ENCODE results near the gene PDIK1L. TPM values are rescaled to one million over a fixed set of nuclear protein-coding genes. Genes with fewer than 3 reads are reported as not detected.
"Not testable (repeated sequence)": the region's sequence is repeated elsewhere in the genome, so short reads cannot be mapped to it uniquely, and the experiment has no call there.

Gene PDIK1L
- total RNA-seq, 1 donor from 2014 or later, result 4.0 TPM

- peak; percentile 85 for ATAC-seq (ENCODE audit: poor library complexity)
- intact Hi-C loops (cut with DNase I), result no loop called here
- no peak for DNase-seq
Measured at GRCh38 chr1:26083208-26083607, 28.4 kb upstream of the PDIK1L start.

GRCh38 chr1:26084091-26084561 is 27.5 kb upstream of the PDIK1L start:
- DNase-seq (peak; percentile 58), ATAC-seq (ENCODE audit: poor library complexity) (peak; percentile 80)
- intact Hi-C loops (cut with DNase I), result no loop called here

GRCh38 chr1:26084844-26085243 is 26.8 kb upstream of the PDIK1L start:
- ATAC-seq (ENCODE audit: poor library complexity) (no peak), DNase-seq (no peak)
- intact Hi-C loops (cut with DNase I), result no loop called here

DNA sequence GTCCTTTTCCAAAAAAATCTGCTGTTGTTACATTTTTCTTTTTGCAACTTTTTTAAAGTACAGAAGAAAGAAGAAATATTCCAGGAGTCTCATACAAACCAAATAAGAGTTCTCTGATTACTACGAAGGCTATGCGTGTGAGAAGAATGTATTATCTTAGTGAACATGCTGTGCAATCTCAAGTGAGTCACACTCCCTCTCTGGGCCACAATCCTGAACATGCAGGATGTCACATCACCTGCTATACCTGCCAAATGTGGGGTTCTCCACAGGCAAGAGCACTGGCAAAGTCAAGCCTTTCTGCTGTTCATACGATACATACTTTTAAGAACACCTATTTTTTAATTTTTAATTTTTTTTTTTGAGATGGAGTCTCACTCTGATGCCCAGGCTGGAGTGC is 22.5 kb upstream of the PDIK1L start:
- ATAC-seq (ENCODE audit: poor library complexity), result no peak
- DNase-seq, result no peak
- intact Hi-C loops (cut with DNase I), result no loop called here

- ATAC-seq (ENCODE audit: poor library complexity) (no peak), DNase-seq (no peak)
- intact Hi-C loops (cut with DNase I), result no loop called here
Measured at GRCh38 chr1:26090893-26091292, 20.7 kb upstream of the PDIK1L start.

GRCh38 chr1:26092422-26092821 is 19.2 kb upstream of the PDIK1L start:
- ATAC-seq (ENCODE audit: poor library complexity), result no peak
- intact Hi-C loops (cut with DNase I), result no loop called here
- DNase-seq, result no peak

- DNase-seq; intact Hi-C loops (cut with DNase I): not testable (repeated sequence)
- peak; percentile 42 for ATAC-seq (ENCODE audit: poor library complexity)
Measured at GRCh38 chr1:26093569-26093968, 18.1 kb upstream of the PDIK1L start.

DNA sequence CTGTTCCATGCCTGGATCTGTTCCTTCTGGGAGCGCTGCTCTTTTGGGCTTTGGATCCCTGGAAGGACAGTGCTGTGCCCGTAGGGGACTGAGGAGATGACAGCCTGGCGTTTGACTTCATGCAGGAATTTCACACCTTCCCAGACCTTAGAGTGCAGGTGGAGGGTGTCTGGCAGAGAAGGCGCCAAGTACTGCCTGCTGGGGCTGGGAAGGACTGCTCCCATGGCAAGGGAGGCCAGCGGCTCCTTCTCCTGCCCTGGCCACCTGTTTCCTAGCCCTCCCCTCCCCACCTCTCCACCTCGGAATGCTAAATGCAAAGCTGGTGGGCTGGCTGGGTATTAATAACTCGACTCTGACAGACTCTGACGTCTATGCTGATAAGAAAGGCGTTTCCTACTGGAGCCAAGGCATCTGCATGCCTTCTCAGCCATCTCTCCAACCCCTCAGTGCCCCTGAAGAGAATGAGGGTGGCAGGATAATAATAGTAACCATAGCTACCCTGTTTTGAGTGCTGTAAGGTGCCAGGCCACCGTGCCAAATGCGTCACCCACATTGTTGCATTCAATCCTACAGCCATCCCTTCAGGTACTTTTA is 17.5 kb upstream of the PDIK1L start:
- ATAC-seq (ENCODE audit: poor library complexity), result peak; percentile 92
- intact Hi-C loops (cut with DNase I), result no loop called here
- peak; percentile 77 for DNase-seq

GRCh38 chr1:26094677-26095383 is 16.8 kb upstream of the PDIK1L start:
- ATAC-seq (ENCODE audit: poor library complexity), result peak; percentile 70
- intact Hi-C loops (cut with DNase I), result no loop called here
- DNase-seq, result peak; percentile 74

DNA sequence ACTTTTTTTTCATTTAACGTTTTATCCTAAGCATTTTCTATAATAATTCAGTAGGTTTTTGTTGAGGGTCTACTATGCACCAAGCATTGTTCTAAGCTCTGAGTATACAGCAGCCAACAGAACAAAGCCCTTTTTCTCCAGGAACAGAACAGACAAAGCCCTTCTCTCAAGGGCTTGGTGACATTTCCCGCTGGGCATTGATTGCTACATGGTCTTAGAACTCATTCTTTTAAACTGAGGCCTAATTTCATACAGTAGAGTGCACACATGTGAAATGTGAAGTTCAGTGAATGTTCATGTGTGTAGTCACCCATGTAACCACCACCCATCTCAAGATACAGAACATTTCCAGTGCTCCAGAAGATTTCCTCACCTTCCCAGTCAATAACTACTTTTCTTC is 15.2 kb upstream of the PDIK1L start:
- ATAC-seq (ENCODE audit: poor library complexity) (no peak), DNase-seq (no peak)
- intact Hi-C loops (cut with DNase I), result no loop called here

- ATAC-seq (ENCODE audit: poor library complexity) (no peak), DNase-seq (no peak)
- intact Hi-C loops (cut with DNase I), result no loop called here
Measured at GRCh38 chr1:26097696-26098095, 13.9 kb upstream of the PDIK1L start.

GRCh38 chr1:26098602-26099001 is 13.0 kb upstream of the PDIK1L start:
- DNase-seq, result no peak
- intact Hi-C loops (cut with DNase I), result no loop called here
- ATAC-seq (ENCODE audit: poor library complexity), result no peak

- intact Hi-C loops (cut with DNase I), result loop anchor here (5.0 to 10.0 kb wide), 3 partner anchors 62 to 225 kb away; partner anchors contain the start of gene CEP85
- ATAC-seq (ENCODE audit: poor library complexity) (no peak), DNase-seq (no peak)
Measured at GRCh38 chr1:26099780-26100179, 11.8 kb upstream of the PDIK1L start.

GRCh38 chr1:26100204-26100603 is 11.4 kb upstream of the PDIK1L start:
- DNase-seq; ATAC-seq (ENCODE audit: poor library complexity): not testable (repeated sequence)
- intact Hi-C loops (cut with DNase I), result loop anchor here (5.0 to 10.0 kb wide), 3 partner anchors 63 to 225 kb away; partner anchors contain the start of gene CEP85

GRCh38 chr1:26102119-26102518 is 9.5 kb upstream of the PDIK1L start:
- ATAC-seq (ENCODE audit: poor library complexity) (no peak), DNase-seq (no peak)
- intact Hi-C loops (cut with DNase I), result loop anchor here (5.0 to 10.0 kb wide), 3 partner anchors 65 to 223 kb away; partner anchors contain the start of gene CEP85

- intact Hi-C loops (cut with DNase I), result loop anchor here (5.0 to 10.0 kb wide), 3 partner anchors 65 to 222 kb away; partner anchors contain the start of gene CEP85
- no peak for DNase-seq
- ATAC-seq (ENCODE audit: poor library complexity), result no peak
Measured at GRCh38 chr1:26102526-26102925, 9.1 kb upstream of the PDIK1L start.

GRCh38 chr1:26105226-26105548 is 6.4 kb upstream of the PDIK1L start:
- ATAC-seq (ENCODE audit: poor library complexity); DNase-seq: not testable (repeated sequence)
- intact Hi-C loops (cut with DNase I), result loop anchor here (2.0 to 10.0 kb wide), 3 partner anchors 40 to 312 kb away; no protein-coding TSS in a partner anchor

DNA sequence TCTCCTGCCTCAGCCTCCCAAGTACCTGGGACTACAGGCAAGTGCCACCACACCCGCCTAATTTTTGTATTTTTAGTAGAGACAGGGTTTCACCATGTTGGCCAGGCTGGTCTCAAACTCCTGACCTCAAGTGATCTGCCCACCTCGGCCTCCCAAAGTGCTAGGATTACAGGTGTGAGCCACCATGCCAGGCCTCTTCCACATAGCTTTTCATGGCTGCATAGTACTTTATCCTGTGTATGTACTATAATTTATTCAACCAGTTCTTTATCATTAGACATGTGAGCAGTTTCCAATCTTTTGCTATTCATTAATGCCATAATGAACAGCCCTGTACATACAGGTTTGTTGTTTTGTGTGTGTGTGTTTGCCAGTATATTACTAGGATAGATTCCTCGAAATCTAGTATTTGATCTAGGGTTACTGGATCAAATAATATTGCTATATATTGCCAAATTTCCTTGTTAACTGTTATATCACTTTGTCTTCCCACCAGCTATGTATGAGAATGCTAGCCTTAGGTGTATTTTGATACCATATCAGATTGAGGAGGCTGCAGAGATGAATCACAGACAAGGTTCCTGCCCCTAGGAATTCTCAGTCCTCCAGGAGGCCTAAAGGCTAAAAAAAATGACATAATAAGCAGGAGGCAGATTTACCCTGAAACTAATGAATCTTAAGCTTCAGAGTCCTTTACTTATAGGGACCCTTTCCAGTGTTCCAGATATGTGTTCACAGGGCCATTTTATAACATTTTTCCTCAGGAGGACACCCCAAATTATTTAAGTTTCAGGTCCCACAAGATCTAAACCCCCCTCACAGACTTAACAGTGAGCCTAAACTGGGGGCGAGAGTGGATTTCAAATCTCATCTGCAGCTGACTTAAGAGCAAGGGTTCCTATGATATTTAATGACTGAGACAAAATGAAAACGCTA is 2.1 kb upstream of the PDIK1L start:
- no peak for DNase-seq

More for the DNA sequence above, 2.1 kb upstream of the PDIK1L start:
- intact Hi-C loops (cut with DNase I), result loop anchor here (5.0 to 10.0 kb wide), 3 partner anchors 48 to 308 kb away; partner anchors contain the start of gene FAM110D
- no peak for ATAC-seq (ENCODE audit: poor library complexity)
